ENCODE data around the gene GOLGA8B.
"Not testable (repeated sequence)": the region's sequence is repeated elsewhere in the genome, so short reads cannot be mapped to it uniquely, and the experiment has no call there.

The GOLGA8B gene

DNA sequence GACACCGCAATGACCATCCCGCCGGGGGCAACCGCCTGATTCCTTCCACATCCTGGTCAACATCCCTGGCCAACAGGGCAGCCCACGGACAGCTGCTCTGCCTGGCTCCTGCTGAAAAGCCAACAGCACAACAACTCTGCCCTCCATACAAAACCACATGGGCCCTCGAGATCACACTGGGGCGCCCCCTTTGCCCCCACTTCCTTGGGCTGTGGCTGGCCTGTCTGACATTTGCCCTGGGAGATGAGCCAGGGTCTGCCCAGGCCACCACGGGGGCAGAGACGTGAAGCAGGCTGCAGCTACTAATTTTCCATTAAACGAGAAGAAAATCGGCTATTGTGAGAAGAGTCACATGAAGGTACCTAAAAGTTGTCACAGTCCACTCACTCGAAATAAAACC, 16.3 kb downstream of the GOLGA8B start:
- not testable (repeated sequence) for DNase-seq; H3K36me3 Mint-ChIP-seq (ENCODE audit: insufficient read depth); H3K27ac Mint-ChIP-seq

DNA sequence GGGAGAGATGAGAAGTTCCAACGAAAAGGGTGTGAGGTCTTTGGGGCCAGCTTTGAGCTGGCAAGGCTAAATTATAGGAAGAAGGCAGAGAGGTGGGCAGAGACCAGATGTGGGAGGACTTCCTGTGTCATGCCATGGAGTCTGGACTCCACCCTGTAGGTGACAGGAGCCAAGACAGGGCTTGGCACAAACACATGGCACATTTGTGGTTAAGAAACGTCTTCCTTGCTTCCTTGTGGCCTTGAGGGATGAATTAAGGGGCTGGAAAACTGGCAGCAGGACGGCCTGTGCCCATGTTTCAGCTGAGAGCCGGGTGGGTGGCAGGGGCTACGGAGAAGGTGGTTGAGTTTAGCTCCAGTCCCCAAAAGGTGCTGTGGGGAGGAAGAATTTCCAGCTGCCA, 18.7 kb downstream of the GOLGA8B start:
- H3K9me3 Mint-ChIP-seq; H3K4me1 Mint-ChIP-seq (ENCODE audit: low read depth in 2 of 2); H3K27me3 Mint-ChIP-seq; H3K27ac Mint-ChIP-seq; H3K36me3 Mint-ChIP-seq (ENCODE audit: insufficient read depth); H3K4me3 Mint-ChIP-seq; ATAC-seq (replicated peaks); DNase-seq: not testable (repeated sequence)

More for the DNA sequence above, 16.3 kb downstream of the GOLGA8B start:
- not testable (repeated sequence) for H3K27me3 Mint-ChIP-seq; H3K4me3 Mint-ChIP-seq; ATAC-seq (replicated peaks); H3K4me1 Mint-ChIP-seq (ENCODE audit: low read depth in 2 of 2); H3K9me3 Mint-ChIP-seq

DNA sequence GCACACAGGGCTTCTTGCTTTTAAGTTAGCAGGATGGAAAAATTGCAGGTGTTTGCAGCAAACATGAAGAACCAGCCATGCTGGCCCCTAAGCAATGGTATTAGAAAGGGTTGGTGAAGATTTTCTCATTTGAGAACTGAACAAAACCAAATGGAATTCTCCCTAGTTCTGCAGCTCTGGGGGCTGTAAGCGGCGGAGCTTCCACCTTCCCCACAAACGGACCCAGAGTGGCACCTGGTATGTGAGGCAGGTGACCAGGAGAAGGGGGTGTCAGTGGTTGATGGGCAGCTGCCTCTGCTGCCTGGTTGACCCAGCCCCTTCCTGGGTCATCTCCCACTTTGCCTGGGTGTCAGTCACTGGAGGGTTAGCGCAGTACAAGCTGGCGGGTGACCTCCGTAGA, 22.6 kb downstream of the GOLGA8B start:
- not testable (repeated sequence) for H3K4me1 Mint-ChIP-seq (ENCODE audit: low read depth in 2 of 2); H3K27ac Mint-ChIP-seq; DNase-seq; H3K36me3 Mint-ChIP-seq (ENCODE audit: insufficient read depth); H3K4me3 Mint-ChIP-seq; H3K9me3 Mint-ChIP-seq; H3K27me3 Mint-ChIP-seq; ATAC-seq (replicated peaks)

DNA sequence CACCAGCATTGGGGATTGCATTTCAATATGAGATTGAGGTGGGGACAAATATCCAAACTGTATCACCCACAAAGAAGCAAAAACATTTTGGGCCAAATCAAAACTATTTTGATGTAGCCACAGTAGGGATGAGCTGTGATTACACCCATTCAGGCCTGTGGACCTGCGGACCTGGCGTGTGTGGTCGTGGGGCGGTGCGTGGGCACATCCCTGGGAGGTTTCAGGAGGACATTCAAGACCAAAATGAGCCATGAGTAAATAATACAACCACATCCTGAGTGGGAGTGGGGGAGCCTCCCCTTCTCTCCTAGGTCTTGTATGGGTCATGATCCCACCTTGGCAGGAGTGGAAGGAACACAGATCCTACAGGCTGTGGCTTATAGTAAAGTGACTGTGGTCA, 23.7 kb downstream of the GOLGA8B start:
- DNase-seq; H3K36me3 Mint-ChIP-seq (ENCODE audit: insufficient read depth); ATAC-seq (replicated peaks); H3K27ac Mint-ChIP-seq; H3K27me3 Mint-ChIP-seq; H3K4me3 Mint-ChIP-seq; H3K9me3 Mint-ChIP-seq; H3K4me1 Mint-ChIP-seq (ENCODE audit: low read depth in 2 of 2): not testable (repeated sequence)

- not testable (repeated sequence) for H3K9me3 Mint-ChIP-seq; H3K27ac Mint-ChIP-seq; H3K4me3 Mint-ChIP-seq; H3K27me3 Mint-ChIP-seq; H3K36me3 Mint-ChIP-seq (ENCODE audit: insufficient read depth); DNase-seq; H3K4me1 Mint-ChIP-seq (ENCODE audit: low read depth in 2 of 2)
- ATAC-seq (replicated peaks), result peak; percentile 62
Observed at GRCh38 chr15:34555162-34555561, 28.3 kb downstream of the GOLGA8B start.

DNA sequence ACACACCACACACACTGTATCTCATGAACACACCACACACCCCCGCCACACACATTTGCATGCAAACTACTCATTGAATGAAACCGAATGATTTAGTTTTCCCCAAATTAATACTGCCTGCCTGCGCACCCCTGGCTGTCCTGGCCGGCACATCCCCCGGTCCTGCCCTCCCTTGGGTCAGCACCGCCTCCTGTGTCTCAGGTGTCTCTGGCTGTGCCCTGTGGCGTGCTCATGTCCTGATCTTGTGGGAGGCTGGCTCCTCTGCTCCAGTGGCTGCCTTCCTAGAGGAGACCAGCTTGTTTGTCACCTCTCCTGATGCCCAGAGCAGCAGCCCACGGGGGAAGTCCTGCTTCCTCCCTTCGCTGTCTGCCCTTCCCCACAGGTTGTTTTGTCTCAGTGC, 28.7 kb downstream of the GOLGA8B start:
- not testable (repeated sequence) for H3K36me3 Mint-ChIP-seq (ENCODE audit: insufficient read depth); H3K4me3 Mint-ChIP-seq; H3K27me3 Mint-ChIP-seq; H3K27ac Mint-ChIP-seq; H3K9me3 Mint-ChIP-seq; DNase-seq; ATAC-seq (replicated peaks); H3K4me1 Mint-ChIP-seq (ENCODE audit: low read depth in 2 of 2)

DNA sequence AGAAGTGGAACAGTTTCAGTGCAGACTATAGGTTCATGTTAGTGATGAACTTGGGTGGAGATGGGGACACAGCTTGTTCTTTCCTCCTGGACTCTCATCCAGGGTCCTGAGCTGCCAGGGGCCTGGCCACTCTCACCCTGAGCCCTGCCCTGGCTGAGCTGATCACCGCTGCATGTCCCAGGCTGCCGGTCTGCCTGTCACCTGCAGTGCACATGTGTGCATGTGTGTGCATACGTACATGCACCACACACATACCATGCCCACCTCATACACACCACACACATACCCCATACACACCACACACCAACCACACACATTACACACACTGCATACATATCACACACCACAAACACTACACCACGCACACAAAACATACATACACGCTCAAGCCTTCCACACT, 29.3 kb downstream of the GOLGA8B start:
- H3K27me3 Mint-ChIP-seq; ATAC-seq (replicated peaks); DNase-seq; H3K4me3 Mint-ChIP-seq; H3K36me3 Mint-ChIP-seq (ENCODE audit: insufficient read depth); H3K4me1 Mint-ChIP-seq (ENCODE audit: low read depth in 2 of 2); H3K9me3 Mint-ChIP-seq; H3K27ac Mint-ChIP-seq: not testable (repeated sequence)

DNA sequence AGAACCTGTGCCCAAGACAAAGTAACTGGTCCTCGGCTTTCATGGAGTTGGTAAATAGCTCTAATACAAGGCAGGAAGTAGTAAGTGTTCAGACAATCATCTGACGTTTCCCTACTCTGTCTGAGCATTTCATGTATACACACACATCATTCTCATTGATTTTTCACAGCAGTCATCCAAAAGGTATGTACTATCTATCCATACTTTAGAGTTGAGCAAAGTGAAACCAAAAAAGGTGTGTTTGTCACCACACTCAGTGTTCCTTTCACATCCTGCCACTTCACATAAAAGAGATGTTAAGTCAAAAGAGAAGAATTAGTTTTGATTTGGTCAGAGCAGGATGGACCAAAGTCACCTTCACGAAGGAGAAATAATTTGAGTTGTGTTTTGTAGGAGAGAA, 33.3 kb downstream of the GOLGA8B start:
- DNase-seq; H3K9me3 Mint-ChIP-seq; H3K36me3 Mint-ChIP-seq (ENCODE audit: insufficient read depth); H3K4me3 Mint-ChIP-seq; H3K27ac Mint-ChIP-seq; H3K27me3 Mint-ChIP-seq; H3K4me1 Mint-ChIP-seq (ENCODE audit: low read depth in 2 of 2): not testable (repeated sequence)
- ATAC-seq (replicated peaks), result peak; percentile 56

GRCh38 chr15:34549381-34549809, 34.1 kb downstream of the GOLGA8B start:
- not testable (repeated sequence) for H3K4me3 Mint-ChIP-seq; H3K36me3 Mint-ChIP-seq (ENCODE audit: insufficient read depth); DNase-seq; H3K4me1 Mint-ChIP-seq (ENCODE audit: low read depth in 2 of 2); H3K27me3 Mint-ChIP-seq; H3K9me3 Mint-ChIP-seq; H3K27ac Mint-ChIP-seq
- peak; percentile 51 for ATAC-seq (replicated peaks)

DNA sequence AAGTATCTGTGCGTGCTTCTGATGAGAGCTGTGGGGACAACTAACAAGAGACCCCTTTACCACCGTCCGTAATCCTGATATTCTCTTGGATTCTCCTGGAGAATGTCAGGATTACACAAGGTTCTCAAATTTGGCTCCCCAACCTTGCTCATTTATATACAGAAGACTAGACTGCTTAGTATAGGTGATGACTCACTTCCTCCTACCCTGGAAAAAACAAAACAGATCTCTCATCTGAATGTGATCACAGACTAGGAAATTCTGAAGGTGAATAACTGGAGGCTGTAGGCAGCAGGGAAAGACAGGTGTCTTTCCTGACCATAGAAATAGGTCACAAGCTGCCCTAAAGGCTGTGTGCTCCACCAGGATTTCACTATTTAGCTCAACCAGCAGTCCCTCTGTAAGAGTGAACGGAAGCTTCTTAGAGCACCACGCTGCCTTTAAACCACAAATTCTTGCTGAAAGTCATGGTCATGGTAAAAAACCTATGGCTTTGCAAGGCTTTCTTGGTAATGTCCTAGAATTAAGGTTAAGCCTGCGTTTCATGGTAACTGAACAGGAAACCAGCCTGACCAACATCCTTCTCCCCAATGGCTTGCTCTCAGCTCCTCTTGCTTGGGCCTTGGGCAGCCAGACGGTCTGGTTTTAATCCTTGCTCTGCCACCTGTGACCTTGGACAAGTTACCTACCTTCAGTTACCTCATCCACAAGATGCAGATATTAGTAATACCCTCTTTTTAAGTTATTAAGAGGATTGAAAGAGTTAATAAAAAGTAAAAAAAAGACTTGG, 39.4 kb downstream of the GOLGA8B start:
- H3K4me1 Mint-ChIP-seq (ENCODE audit: low read depth in 2 of 2), result not testable (repeated sequence)
- peak; percentile 59 for ATAC-seq (replicated peaks)

DNA sequence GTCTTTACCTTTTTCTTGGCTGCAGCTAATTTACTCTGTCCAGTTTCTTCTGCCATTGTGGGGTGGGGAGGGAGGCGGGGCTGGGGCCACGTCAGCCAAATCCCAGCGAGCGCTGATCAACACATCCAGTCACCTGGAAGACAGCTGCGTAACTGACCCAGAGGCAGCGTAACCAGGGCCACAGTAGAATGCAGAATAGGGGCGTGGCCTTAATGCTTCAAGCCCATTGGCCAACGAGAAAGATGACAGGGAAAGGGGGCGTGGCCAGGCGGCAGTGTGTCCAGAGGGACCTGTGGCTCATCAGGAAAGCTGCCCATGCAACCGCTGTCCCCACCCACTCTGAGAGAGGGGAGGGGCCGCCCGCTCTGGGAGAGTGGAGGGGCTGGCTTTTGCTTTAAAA, 47.6 kb downstream of the GOLGA8B start:
- not testable (repeated sequence) for DNase-seq; ATAC-seq (replicated peaks); H3K27me3 Mint-ChIP-seq; H3K4me1 Mint-ChIP-seq (ENCODE audit: low read depth in 2 of 2); H3K36me3 Mint-ChIP-seq (ENCODE audit: insufficient read depth); H3K4me3 Mint-ChIP-seq; H3K9me3 Mint-ChIP-seq; H3K27ac Mint-ChIP-seq

More for the DNA sequence above, 39.4 kb downstream of the GOLGA8B start:
- not testable (repeated sequence) for H3K27me3 Mint-ChIP-seq; H3K36me3 Mint-ChIP-seq (ENCODE audit: insufficient read depth); H3K4me3 Mint-ChIP-seq; DNase-seq; H3K9me3 Mint-ChIP-seq; H3K27ac Mint-ChIP-seq

All from effector memory CD8-positive, alpha-beta T cell (primary cell).